ENCODE measurements around the gene PSG5. TPM values are rescaled to one million over a fixed set of nuclear protein-coding genes. Genes with fewer than 3 reads are reported as not detected.
"Not testable (repeated sequence)": the region's sequence is repeated elsewhere in the genome, so short reads cannot be mapped to it uniquely, and the experiment has no call there.

The PSG5 gene
- not detected in 2 replicates for total RNA-seq (2014; rRNA removed; shearing (Covaris generic))

GRCh38 chr19:43186311-43186935 is at the start of gene PSG5:
Gene PSG5, minus strand, starts transcription at chr19:43186536. Its CDS starts 131 bp downstream, at chr19:43186405.
- not testable (repeated sequence) for DNase-seq; H3K4me3 ChIP-seq (ENCODE audit: insufficient read depth, low read depth, low read length); H3K36me3 ChIP-seq (replicated peaks; ENCODE audit: control insufficient read depth, insufficient read depth, low read length); H3K27me3 ChIP-seq (ENCODE audit: control insufficient read depth, insufficient read depth, low read length)

GRCh38 chr19:43235686-43236085 is 49.4 kb upstream of the PSG5 start:
- H3K36me3 ChIP-seq (replicated peaks; ENCODE audit: control insufficient read depth, insufficient read depth, low read length); DNase-seq; H3K4me3 ChIP-seq (ENCODE audit: insufficient read depth, low read depth, low read length); H3K27me3 ChIP-seq (ENCODE audit: control insufficient read depth, insufficient read depth, low read length): not testable (repeated sequence)

GRCh38 chr19:43229315-43229714 is 43.0 kb upstream of the PSG5 start:
- Histone ChIP-seq H3K4me3 (ENCODE audit: insufficient read depth, low read depth, low read length) (no peak overlapping the region), H3K36me3 (replicated peaks; ENCODE audit: control insufficient read depth, insufficient read depth, low read length) (no peaks in the 10 kb centered on the region), H3K27me3 (ENCODE audit: control insufficient read depth, insufficient read depth, low read length) (no peaks in the 10 kb centered on the region)
- no peak for DNase-seq

GRCh38 chr19:43228730-43229129 is 42.4 kb upstream of the PSG5 start:
- DNase-seq; H3K4me3 ChIP-seq (ENCODE audit: insufficient read depth, low read depth, low read length); H3K27me3 ChIP-seq (ENCODE audit: control insufficient read depth, insufficient read depth, low read length); H3K36me3 ChIP-seq (replicated peaks; ENCODE audit: control insufficient read depth, insufficient read depth, low read length): not testable (repeated sequence)

DNA sequence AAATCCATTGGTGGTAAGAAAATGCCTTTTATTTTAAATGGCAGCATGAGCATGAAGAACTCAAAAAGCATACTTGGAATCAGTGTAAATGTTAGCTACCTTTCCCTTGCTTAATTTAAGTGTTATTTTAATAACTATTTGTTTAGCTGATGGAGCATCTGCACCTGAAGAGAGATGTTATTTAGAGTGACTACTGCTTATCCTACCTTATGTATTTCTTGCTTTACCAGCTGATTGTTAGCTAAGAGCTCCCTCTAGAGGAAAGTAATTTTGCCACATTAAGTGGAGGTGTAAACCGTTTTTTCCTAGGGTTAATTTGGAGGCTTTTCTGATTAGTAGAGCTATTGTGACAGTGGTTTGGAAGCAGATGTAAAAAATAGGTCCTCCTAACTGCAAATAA is 40.6 kb upstream of the PSG5 start:
- H3K27me3 ChIP-seq (ENCODE audit: control insufficient read depth, insufficient read depth, low read length); H3K36me3 ChIP-seq (replicated peaks; ENCODE audit: control insufficient read depth, insufficient read depth, low read length); H3K4me3 ChIP-seq (ENCODE audit: insufficient read depth, low read depth, low read length); DNase-seq: not testable (repeated sequence)

GRCh38 chr19:43224855-43225253 is 38.5 kb upstream of the PSG5 start:
- DNase-seq, result no peak
- Histone ChIP-seq H3K27me3 (ENCODE audit: control insufficient read depth, insufficient read depth, low read length) (no peaks in the 10 kb centered on the region), H3K4me3 (ENCODE audit: insufficient read depth, low read depth, low read length) (no peak overlapping the region), H3K36me3 (replicated peaks; ENCODE audit: control insufficient read depth, insufficient read depth, low read length) (no peaks in the 10 kb centered on the region)

DNA sequence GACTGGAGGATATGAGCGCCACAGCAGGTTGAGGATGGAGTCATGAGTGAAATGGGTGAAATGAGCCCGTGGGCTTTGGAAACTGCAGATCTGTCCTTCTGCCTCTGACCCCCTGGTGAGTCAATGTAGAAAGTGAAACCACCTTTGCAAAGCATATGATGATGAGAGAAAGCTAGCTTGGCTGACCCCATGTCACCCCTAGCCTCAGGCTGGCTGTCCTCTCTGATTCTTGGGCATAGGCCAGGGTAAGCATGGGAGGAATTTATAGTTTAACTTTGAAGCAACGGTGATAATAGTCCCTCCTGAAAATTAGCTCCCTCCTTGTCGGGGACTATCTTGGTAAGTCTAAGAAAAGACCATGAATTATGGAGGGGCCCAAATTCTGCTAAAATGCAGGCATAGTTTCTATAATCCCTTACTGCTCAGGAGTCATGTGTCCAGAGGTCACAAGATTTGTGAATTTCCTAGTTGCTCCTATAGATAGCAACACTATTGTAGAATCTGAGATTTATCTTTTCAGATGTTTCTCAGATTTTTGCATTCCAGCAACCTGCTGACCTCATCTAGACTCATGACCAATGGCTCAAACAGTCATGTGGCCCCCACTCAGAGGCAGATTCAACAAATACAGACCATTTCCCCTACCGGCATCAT is 38.0 kb upstream of the PSG5 start:
- H3K4me3 ChIP-seq (ENCODE audit: insufficient read depth, low read depth, low read length); H3K27me3 ChIP-seq (ENCODE audit: control insufficient read depth, insufficient read depth, low read length); H3K36me3 ChIP-seq (replicated peaks; ENCODE audit: control insufficient read depth, insufficient read depth, low read length); DNase-seq: not testable (repeated sequence)

- not testable (repeated sequence) for H3K4me3 ChIP-seq (ENCODE audit: insufficient read depth, low read depth, low read length); H3K27me3 ChIP-seq (ENCODE audit: control insufficient read depth, insufficient read depth, low read length); DNase-seq; H3K36me3 ChIP-seq (replicated peaks; ENCODE audit: control insufficient read depth, insufficient read depth, low read length)
Measured at GRCh38 chr19:43221891-43222290, 35.6 kb upstream of the PSG5 start.

DNA sequence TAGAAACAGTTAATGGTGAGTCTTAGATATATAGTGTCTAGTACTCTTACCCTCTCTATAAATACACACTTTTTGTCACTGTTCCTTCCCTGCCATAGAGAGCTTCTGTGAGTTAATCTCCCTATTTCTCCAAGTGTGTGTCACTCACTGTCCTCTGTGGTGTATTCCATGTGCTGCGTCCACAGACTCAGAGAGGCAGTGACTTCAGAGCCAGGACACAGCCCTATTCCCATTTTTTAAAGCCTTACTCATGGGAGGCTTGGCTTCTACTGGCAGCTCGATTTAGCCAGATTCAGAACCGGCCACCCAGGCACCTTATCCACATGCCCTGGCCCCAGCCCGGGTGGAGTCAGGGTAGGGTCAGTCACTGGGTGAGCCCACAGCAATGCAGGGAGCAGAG is 32.8 kb upstream of the PSG5 start:
- not testable (repeated sequence) for H3K4me3 ChIP-seq (ENCODE audit: insufficient read depth, low read depth, low read length); DNase-seq; H3K36me3 ChIP-seq (replicated peaks; ENCODE audit: control insufficient read depth, insufficient read depth, low read length); H3K27me3 ChIP-seq (ENCODE audit: control insufficient read depth, insufficient read depth, low read length)

DNA sequence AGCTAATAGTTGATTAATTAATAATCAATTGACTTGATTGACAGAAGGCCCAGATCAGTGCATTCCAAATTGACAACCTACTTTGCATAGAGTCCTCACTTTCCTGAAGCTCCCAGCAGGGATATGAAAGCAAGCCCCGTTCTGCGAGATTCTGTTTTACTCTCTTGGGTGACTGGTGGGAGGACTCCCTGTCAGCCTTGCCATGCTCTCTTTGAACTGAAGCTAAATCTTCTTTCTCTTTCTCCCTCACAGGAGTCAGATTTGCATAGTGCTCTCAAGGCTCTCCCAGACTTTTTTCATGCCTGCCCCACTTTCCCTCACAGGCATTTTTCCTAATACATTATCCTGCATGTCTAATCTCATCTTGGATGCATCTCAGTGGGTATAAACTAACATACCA is 29.5 kb upstream of the PSG5 start:
- DNase-seq; H3K4me3 ChIP-seq (ENCODE audit: insufficient read depth, low read depth, low read length); H3K36me3 ChIP-seq (replicated peaks; ENCODE audit: control insufficient read depth, insufficient read depth, low read length); H3K27me3 ChIP-seq (ENCODE audit: control insufficient read depth, insufficient read depth, low read length): not testable (repeated sequence)

- no peaks in the 10 kb centered on the region for H3K36me3 ChIP-seq (replicated peaks; ENCODE audit: control insufficient read depth, insufficient read depth, low read length)
- DNase-seq, result no peak
- no peak overlapping the region for H3K4me3 ChIP-seq (ENCODE audit: insufficient read depth, low read depth, low read length)
- no peaks in the 10 kb centered on the region for H3K27me3 ChIP-seq (ENCODE audit: control insufficient read depth, insufficient read depth, low read length)
Measured at GRCh38 chr19:43207991-43208390, 21.7 kb upstream of the PSG5 start.

DNA sequence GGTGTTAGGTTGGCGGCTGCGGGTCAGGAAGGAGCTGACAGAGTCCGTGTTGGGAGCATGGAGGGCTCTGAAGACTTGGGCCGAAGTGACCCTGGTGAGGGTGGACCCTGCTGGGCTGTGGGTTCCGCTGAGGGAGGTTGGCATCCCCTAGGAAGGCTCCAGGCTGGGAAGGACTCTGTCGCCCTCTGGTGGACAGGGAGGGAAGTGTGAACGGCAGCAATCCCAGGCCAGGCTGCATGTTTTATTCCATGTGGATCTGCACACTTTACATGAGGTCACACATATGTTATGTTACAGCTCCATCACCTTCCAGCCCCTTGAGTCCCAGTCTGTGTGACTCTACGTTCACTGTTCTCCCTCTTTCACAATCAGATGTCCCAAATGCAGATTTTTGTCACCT is 20.8 kb upstream of the PSG5 start:
- H3K27me3 ChIP-seq (ENCODE audit: control insufficient read depth, insufficient read depth, low read length); H3K4me3 ChIP-seq (ENCODE audit: insufficient read depth, low read depth, low read length); H3K36me3 ChIP-seq (replicated peaks; ENCODE audit: control insufficient read depth, insufficient read depth, low read length): not testable (repeated sequence)
- DNase-seq, result peak; percentile 2

DNA sequence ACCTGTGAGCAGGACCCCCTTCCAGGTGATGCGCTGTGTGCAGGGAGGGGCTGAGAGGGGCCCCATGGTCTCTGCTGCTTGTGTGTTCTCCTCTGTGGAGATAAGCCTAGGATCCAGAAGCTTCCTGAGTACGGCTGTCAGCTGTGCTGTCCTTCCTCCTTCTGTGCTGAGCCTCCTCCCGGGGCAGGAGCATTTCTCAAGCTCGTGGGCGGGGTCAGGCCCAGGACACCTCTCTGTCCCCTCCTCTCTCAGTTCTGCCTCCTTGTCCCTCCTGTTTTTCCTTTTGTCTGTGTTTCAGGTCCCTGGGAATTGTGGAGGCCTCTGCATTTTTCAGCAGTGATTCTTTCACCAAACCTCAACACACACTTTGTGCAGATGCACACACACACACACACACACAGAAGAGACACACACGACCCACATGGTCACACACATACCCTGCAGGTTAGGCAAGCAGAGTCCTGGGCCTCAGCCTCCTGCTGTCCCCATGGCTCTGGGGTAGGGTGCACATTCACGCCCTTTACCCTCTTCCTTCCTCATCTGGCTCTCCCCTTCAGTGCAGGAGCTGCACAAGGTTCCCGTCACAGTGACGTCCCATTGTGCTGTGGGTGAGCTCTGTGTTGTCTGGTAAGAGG is 19.3 kb upstream of the PSG5 start, which contains the start of gene PSG4:
PSG4 (minus strand) TSS at position 168 of the 635 bp plus-strand sequence; CDS start at position 66, 102 bp downstream.
- DNase-seq; H3K36me3 ChIP-seq (replicated peaks; ENCODE audit: control insufficient read depth, insufficient read depth, low read length); H3K27me3 ChIP-seq (ENCODE audit: control insufficient read depth, insufficient read depth, low read length); H3K4me3 ChIP-seq (ENCODE audit: insufficient read depth, low read depth, low read length): not testable (repeated sequence)

- H3K36me3 ChIP-seq (replicated peaks; ENCODE audit: control insufficient read depth, insufficient read depth, low read length); DNase-seq; H3K4me3 ChIP-seq (ENCODE audit: insufficient read depth, low read depth, low read length); H3K27me3 ChIP-seq (ENCODE audit: control insufficient read depth, insufficient read depth, low read length): not testable (repeated sequence)
Measured at GRCh38 chr19:43203611-43204010, 17.3 kb upstream of the PSG5 start.

DNA sequence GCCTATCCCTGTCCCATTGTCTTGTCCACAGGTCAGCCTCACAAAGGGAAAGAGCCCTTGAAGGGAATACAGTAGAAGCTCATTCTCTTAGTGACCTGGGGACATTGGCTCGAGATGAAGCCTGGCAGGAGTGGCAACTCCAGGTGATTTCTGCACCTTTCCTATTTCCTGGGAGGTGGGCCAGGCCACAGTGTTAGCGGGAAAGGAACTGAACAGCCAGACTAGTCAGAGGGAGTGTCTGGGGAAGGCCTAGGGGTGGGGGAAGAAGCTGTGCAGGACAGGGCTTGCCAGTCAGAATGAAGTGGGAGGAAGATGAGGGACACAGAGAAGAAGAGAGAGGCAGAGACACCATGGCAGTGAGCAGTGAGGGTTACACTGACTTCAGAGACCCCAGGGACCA is 15.6 kb upstream of the PSG5 start:
- DNase-seq; H3K4me3 ChIP-seq (ENCODE audit: insufficient read depth, low read depth, low read length); H3K36me3 ChIP-seq (replicated peaks; ENCODE audit: control insufficient read depth, insufficient read depth, low read length); H3K27me3 ChIP-seq (ENCODE audit: control insufficient read depth, insufficient read depth, low read length): not testable (repeated sequence)

All from H7 (cell line).